ENCODE data around the gene SSX2B.
"Not testable (repeated sequence)": the region's sequence is repeated elsewhere in the genome, so short reads cannot be mapped to it uniquely, and the experiment has no call there.

DNA sequence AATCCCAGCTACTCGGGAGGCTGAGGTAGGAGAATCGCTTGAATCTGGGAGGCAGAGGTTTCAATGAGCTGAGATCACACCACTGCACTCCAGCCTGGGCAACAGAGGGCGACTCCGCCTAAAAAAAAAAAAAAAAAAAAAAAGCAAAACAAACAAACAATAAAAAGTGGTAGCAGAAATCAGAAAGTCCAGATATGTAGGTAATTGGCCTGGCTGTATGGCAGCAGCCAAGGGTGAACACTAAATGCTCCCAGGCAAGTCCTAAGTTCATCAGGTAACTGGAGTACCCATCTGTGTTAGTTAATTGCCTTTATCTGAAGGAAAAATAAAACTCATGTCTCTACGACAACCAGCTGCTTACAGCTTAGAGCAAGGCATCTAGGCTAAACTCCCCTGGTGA, 14.9 kb downstream of the SSX2B start:
- TF ChIP-seq, protein P1, sequence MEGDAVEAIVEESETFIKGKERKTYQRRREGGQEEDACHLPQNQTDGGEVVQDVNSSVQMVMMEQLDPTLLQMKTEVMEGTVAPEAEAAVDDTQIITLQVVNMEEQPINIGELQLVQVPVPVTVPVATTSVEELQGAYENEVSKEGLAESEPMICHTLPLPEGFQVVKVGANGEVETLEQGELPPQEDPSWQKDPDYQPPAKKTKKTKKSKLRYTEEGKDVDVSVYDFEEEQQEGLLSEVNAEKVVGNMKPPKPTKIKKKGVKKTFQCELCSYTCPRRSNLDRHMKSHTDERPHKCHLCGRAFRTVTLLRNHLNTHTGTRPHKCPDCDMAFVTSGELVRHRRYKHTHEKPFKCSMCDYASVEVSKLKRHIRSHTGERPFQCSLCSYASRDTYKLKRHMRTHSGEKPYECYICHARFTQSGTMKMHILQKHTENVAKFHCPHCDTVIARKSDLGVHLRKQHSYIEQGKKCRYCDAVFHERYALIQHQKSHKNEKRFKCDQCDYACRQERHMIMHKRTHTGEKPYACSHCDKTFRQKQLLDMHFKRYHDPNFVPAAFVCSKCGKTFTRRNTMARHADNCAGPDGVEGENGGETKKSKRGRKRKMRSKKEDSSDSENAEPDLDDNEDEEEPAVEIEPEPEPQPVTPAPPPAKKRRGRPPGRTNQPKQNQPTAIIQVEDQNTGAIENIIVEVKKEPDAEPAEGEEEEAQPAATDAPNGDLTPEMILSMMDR (IDR thresholded peaks at IDR 0.05) = not testable (repeated sequence)
- not testable (repeated sequence) for TF ChIP-seq POLR2A (IDR thresholded peaks at IDR 0.05); POLR2AphosphoS5 (IDR thresholded peaks at IDR 0.05; ENCODE audit: insufficient read depth in 1 of 2, low read depth in 1 of 2)

Measured in vagina (tissue), 2 donors.